DMS114 treated with DMSO at 0.1 percent for 48 hours (cell line): Measurements from ENCODE around the gene CDK11A.
A peak's percentile ranks its signal among the peaks of the same experiment; 100 is the strongest.

Experiments
- DNase-seq: peaks from one replicate; lab custom pipeline; 2025; ENCODE audit not compliant: unreplicated experiment; lab: John Stamatoyannopoulos, UW

CDK11A gene

GRCh38 chr1:1724035-1724864, at the start of gene CDK11A:
CDK11A (minus strand) TSS chr1:1724357; CDS start chr1:1722818, 1,539 bp downstream.
- peak; percentile 93 for DNase-seq

GRCh38 chr1:1773874-1774273, 49.7 kb upstream of the CDK11A start:
- no peak for DNase-seq

GRCh38 chr1:1771096-1771495, 46.9 kb upstream of the CDK11A start:
- DNase-seq: no peak

- no peak for DNase-seq
Observed at GRCh38 chr1:1770102-1770501, 45.9 kb upstream of the CDK11A start.

GRCh38 chr1:1768249-1768992, 44.3 kb upstream of the CDK11A start:
- no peak for DNase-seq

- no peak for DNase-seq
Observed at GRCh38 chr1:1764876-1765470, 40.8 kb upstream of the CDK11A start.

GRCh38 chr1:1763657-1764621, 39.8 kb upstream of the CDK11A start:
- DNase-seq: no peak

GRCh38 chr1:1761504-1762376, 37.6 kb upstream of the CDK11A start:
- no peak for DNase-seq

- no peak for DNase-seq
Observed at GRCh38 chr1:1760715-1761114, 36.6 kb upstream of the CDK11A start.

GRCh38 chr1:1760345-1760650, 36.1 kb upstream of the CDK11A start:
- no peak for DNase-seq

GRCh38 chr1:1759456-1760344, 35.5 kb upstream of the CDK11A start:
- no peak for DNase-seq

- no peak for DNase-seq
Observed at GRCh38 chr1:1758692-1759455, 34.7 kb upstream of the CDK11A start.

GRCh38 chr1:1758059-1758621, 34.0 kb upstream of the CDK11A start:
- no peak for DNase-seq

- DNase-seq: no peak
Observed at GRCh38 chr1:1757422-1758058, 33.4 kb upstream of the CDK11A start.

GRCh38 chr1:1756661-1757421, 32.7 kb upstream of the CDK11A start:
- DNase-seq: no peak

GRCh38 chr1:1755852-1756251, 31.7 kb upstream of the CDK11A start:
- DNase-seq: no peak

GRCh38 chr1:1755426-1755825, 31.3 kb upstream of the CDK11A start:
- no peak for DNase-seq
